DMS 273 (cell line): ENCODE measurements around the gene ABCC5.
A peak's percentile ranks its signal among the peaks of the same experiment; 100 is the strongest.

Experiments
- DNase-seq: peaks from one replicate; lab custom pipeline; 2025; ENCODE audit not compliant: unreplicated experiment; lab: John Stamatoyannopoulos, UW

ABCC5 gene

DNA sequence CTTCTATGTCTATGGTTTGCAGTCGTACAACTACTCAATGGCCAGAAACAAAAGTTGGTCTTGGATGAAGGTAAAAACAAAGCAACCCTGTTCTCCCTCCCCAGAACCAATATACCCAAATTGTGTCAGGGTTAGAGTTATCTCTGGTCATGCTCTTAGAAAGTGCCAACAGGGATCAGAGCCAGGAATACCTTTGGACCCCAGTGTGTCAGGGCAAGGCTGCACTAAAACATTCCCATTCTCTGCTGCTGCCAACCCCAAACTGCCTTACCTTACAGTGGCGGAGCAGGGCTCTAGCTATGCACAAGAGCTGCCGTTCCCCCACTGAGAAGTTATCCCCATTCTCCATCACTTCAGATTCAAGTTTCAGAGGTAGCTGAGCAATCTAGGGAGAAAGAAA lies 90.6 kb downstream of the ABCC5 start:
- DNase-seq: no peak

DNA sequence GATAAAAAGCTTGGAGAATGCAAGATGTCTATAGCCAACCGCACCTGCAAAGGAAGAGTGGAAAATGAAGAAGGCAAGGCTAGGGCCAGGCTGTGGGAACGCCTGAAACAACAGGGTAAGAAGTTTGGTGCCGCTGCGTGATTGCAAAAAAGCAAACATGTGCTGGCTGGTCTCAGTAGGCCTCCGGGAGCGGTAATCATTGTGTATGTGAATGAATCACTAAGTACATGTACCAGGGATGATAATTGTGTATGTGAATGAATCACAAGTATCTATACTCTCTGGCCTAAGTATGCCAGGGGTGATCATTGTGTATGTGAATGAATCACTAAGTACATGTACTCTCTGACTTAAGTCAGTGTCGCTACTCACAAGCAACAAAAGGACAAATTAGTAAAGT lies 92.7 kb downstream of the ABCC5 start:
- no peak for DNase-seq

GRCh38 chr3:183924543-183924942 lies 93.1 kb downstream of the ABCC5 start:
- DNase-seq: no peak

GRCh38 chr3:183922421-183922820 lies 95.3 kb downstream of the ABCC5 start:
- no peak for DNase-seq

DNA sequence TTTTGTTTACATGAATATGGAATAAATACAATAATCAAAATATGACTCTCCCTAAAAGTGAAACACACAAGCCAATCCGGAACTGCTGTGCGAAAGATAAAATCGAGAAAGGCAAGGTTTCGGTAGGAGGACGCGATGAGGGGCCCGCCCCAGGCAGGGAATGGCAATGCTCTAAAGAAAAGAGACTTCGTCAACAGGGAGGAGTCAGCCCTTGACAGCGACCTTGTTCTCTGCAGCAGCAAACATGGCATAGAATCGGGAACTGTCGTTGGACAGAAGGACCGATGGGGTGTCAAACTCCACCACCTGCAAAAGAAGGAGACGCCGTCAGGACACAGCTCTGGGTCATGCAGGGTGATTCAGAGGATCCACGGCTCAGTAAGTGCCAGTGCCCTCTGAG lies 96.6 kb downstream of the ABCC5 start:
- no peak for DNase-seq

GRCh38 chr3:183920416-183920815 lies 97.3 kb downstream of the ABCC5 start:
- no peak for DNase-seq

DNA sequence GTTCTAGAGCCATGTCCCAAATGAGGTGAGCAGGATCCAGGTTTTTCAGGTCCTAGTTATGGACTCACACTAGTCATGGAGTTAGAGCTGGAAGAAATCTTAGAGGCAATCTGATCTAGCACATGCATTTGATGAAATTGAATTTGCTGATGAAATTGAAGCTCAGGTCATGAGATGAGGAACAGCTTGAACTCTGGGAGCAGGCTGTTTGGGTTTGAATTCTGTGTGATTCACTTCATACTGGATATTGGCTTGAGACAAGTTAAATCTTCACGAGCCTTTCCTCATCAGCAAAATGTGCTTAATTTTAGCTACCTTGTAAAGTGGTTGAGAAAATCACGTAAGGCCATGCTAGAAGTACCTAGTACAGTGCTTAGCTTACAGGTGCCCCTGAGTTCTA lies 99.5 kb downstream of the ABCC5 start:
- no peak for DNase-seq

- DNase-seq: no peak
Observed at GRCh38 chr3:183917776-183918175, 99.9 kb downstream of the ABCC5 start.

DNA sequence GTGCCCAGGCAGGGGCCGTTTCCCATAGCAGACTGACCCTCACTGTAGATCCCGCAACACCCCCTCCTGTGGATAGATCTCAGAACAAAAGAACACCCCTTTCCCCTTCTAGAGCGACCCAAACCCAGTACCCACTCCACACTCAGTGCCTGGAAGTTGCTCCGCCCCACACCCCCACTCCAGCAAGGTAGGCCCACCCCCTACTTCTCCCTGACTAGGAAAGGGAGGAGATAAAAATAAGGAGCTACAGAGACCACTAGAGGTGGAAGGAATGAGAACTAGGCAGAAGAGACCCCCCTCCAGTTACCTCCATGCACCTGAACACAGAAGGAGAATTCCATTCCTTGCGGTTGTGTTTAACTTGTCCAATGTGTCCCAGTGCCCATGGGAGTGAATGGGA lies 102.8 kb downstream of the ABCC5 start:
- DNase-seq: no peak

GRCh38 chr3:183913580-183913920 lies 104.1 kb downstream of the ABCC5 start:
- DNase-seq: no peak

GRCh38 chr3:183912895-183913579 lies 104.6 kb downstream of the ABCC5 start:
- no peak for DNase-seq

- no peak for DNase-seq
Observed at GRCh38 chr3:183911763-183912506, 105.7 kb downstream of the ABCC5 start.

DNA sequence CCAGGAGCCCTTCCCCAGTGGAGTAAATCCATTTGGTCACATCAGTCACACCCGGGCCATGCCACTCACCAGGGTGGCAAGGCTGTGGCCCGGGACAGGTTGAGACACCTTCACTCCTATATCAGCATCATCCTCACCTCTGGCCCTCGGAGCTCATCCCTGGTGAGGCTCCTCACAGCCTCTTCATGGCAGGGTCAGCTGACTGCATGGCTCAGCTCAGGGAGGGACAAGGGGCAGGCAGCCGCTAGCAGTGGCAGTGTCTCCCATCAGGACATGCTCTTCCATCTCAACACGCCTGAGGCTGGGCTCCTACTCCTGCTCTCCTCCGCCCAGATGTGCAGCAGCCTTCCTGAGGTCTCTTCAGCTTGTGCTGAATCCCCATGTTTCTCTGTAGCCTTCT lies 106.6 kb downstream of the ABCC5 start:
- DNase-seq: no peak

DNA sequence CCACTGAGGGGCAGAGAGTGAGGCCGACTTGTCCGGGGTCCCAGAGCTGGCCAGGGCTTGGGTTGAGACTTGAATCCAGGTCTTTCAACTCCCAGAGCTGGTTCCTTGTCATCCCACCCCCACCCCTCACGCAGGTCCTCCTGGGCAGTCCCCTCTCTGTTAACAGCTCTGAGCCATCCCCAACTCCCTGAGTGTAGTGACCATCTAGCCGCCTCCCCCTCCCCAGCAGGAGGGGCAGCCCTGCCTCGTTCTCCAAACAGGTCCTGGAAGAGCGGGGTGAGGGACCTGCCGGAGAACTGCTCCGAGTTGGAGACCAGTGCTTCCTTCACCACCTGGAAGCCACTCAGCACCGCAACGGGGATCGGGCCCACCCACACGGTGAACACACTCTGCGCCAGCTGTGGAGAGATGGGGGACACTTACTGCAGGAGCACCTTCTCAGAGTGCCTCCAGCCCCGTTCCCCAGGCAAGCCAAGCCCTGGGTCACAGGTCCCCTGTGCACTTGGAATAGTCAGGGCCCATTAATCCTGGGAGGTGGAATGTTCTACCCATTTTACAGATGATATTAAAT lies 108.6 kb downstream of the ABCC5 start:
- no peak for DNase-seq

- DNase-seq: peak; percentile 52
Observed at GRCh38 chr3:183907911-183908331, 109.8 kb downstream of the ABCC5 start.

DNA sequence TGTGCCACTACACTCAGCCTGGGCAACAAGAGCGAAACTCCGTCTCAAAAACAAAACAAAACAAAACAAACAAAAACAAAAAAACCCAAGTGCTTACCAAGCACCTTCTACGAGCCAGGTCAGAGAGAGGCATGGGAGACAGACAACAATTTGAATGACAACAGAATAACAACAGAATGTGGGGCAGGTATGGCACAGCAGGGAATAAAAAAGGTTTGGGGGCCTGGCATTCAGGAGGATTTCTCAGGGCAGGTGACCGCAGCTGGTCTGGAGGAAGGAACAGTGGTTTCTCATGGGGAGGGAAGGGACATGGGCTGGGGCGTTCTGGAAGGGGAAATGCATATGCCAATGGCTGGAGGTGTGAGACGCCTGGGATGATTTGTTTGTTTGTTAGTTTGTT lies 110.5 kb downstream of the ABCC5 start:
- DNase-seq: no peak

DNA sequence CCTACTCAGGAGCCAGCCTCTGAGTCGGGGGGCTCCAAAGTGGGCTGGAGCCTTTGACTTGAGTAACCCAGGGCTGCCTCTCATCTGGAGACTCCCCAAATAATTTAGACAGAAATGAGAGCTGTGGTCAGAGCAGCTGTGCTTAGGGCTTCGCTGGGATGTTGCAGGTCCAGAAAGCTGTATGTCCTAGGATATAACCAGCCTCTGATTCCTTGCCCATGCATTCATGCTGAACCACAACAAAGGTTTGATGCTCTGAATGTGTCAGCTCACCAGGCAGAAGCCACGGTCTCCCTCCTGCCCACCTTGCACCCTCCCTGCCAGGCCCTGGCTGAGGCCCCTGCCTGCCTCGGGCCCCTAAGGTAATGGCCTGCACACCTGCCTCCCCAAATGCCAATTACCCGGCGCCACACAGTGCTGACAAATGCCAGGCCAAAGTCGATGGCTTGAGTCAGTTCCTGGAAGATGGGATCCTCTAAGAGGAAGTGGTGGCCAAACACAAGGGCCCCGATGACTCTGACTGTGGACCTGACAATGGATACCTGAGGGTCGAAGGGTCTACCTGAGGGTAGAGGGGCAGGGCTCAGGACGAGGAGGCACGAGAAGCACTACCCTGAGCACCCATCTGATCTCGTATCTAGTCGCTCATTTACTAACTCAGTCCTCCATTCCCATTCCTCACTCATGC lies 111.3 kb downstream of the ABCC5 start:
- DNase-seq: no peak

DNA sequence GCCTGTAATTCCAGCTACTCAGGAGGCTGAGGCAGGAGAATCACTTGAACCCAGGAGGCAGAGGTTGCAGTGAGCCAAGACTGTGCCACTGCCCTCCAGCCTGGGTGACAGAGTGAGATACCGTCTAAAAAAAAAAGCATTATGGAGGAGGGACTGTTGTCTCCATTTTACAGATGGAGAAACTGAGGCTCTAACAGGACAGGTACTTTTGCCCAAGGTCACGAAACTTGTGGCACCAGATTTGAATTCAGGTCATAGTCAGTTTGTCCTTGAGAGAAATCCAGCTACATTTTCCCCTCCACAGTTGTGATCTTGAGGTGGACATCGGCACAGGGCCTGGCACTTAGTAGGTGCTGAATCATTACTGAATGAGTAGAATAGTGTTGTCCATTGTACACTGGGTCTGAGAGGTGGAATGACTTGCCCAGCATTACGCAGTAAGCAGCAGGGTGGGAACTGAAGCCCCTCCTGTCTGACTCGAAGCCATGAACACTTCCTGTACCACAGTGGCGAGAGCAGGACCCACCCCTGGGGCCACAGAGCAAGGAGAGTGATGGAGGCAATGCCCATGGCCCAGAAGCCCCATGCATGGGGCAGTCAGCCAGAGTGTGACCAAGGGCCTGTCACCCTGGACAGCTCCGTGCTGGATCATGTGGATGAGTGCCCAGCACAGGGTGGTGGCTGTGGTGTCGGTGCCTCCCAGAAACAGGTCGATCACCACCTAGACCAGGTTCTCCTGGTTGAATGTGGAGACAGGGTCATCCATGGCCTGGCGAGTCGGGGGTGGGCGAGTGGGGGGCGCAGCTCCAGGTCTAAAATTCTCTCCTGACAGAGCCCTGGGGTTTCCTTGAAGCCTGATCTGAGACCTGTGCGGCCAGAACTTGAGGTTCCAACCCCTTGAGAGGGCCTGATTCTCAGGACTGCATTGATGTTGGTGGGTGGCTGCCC lies 112.6 kb downstream of the ABCC5 start:
- no peak for DNase-seq

DNA sequence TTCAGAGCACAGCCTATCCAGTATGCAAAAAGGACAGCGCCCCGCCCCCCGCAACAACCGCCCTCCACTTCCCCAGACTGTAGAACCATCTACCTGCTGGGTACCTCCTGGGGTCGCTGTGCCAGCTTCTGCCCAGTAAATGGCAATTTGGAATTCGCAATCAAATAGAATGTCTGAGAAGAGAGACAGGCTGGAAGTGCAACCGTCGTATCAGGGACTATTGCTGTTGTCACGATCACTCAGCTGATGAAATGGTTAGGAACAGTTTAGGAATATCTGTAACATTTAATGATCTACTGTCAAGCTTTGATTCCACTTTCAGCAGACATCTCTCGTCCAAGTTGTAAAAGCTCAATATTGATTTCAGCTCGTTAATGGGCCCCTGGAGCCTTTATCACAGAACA lies 119.7 kb downstream of the ABCC5 start:
- no peak for DNase-seq

DNA sequence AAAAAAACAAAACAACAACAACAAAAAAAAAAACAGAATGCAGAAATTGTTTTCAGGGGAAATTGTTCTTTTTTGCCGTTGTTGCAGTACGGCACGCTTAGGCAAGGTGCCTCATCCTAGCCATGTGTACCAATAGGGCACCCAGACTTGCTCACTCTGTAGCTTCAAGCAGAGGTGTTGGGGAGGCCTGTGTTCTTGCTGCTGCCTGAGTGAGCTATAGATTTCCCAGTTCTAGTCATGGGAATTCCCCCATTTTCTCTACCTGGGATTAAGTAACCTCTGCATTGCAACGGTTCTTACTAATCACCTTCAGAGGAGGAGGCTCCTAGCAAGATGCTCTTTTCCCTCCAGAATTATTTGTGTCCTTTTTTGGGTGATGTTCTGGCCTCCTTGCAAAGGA lies 120.1 kb downstream of the ABCC5 start:
- no peak for DNase-seq

DNA sequence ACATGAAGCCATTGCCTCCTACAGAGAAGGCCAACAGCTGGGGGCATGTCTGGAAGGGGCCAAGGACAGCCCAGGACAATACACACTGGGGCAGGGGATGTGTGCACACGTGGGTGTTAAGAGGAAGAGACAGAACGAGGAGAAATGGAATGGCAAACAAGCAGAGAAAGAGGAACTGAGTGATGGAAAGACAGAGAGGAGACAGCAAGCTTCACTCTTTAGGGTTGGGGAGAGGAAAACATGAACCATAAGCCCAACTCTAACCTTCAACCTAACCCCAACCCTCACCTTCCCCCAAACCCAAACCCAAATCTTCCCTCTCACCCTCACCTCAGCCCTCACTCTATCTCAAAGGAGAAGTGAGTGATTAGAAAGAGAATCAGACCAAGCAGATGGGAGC lies 121.1 kb downstream of the ABCC5 start:
- DNase-seq: no peak
